CD14-positive monocyte (primary cell): Measurements from ENCODE around the gene ZFP36. TPM values are rescaled to one million over a fixed set of nuclear protein-coding genes. Genes with fewer than 3 reads are reported as not detected.

ENCODE experiments used
- DNase-seq, 3 donors: peaks; one replicate each; pipeline ENCODE4 v3.0.0-alpha.2; 2011 to 2022
- H2AFZ ChIP-seq: 2 replicates; pipeline ENCODE4 v1.6.0; 2012; ENCODE audit warnings: mild to moderate bottlenecking, low read depth, low read length, inconsistent platforms; ENCODE audit not compliant: insufficient read depth, poor library complexity, severe bottlenecking
- H3K27ac ChIP-seq, 2 donors: 1 replicate in 1 of 2; 2 replicates in 1 of 2; pipeline ENCODE4 v1.5.1; 2012 to 2013; ENCODE audit warnings: low read length in 2 of 2, control low read depth in 1 of 2, inconsistent platforms in 1 of 2, low read depth in 1 of 2, mild to moderate bottlenecking in 1 of 2
- H3K27me3 ChIP-seq, 2 donors: one replicate each; pipeline versions ENCODE4 v1.6.0 to v1.6.1; 2011 to 2013; ENCODE audit warnings: low read length in 2 of 2; ENCODE audit not compliant: control insufficient read depth in 2 of 2, insufficient read depth in 2 of 2
- H3K36me3 ChIP-seq, 2 donors: replicated peaks in 1 of 2; 1 replicate in 1 of 2; 2 replicates in 1 of 2; pipeline versions ENCODE4 v1.5.1 to v1.6.1; 2012 to 2013; ENCODE audit warnings: low read length in 2 of 2, control low read depth in 1 of 2, inconsistent platforms in 1 of 2, mild to moderate bottlenecking in 1 of 2; ENCODE audit not compliant: insufficient read depth in 2 of 2, control insufficient read depth in 1 of 2
- H3K4me1 ChIP-seq, 2 donors: 1 replicate in 1 of 2; 2 replicates in 1 of 2; pipeline versions ENCODE4 v1.5.1 to v1.6.1; 2012 to 2013; ENCODE audit warnings: low read length in 2 of 2, control low read depth in 1 of 2, inconsistent platforms in 1 of 2, mild to moderate bottlenecking in 1 of 2, moderate library complexity in 1 of 2; ENCODE audit not compliant: insufficient read depth in 2 of 2, control insufficient read depth in 1 of 2
- H3K4me2 ChIP-seq: replicated peaks from 2 replicates; pipeline ENCODE3; 2012; ENCODE audit warnings: low read length, moderate library complexity, mild to moderate bottlenecking; ENCODE audit not compliant: poor library complexity, severe bottlenecking; ENCODE audit errors: extremely low read depth
- H3K4me3 ChIP-seq, 3 experiments: fragments of 200-600 bp in 1 of 3; sonication (generic) in 1 of 3; replicated peaks in 1 of 3; 1 replicate in 2 of 3; 2 replicates in 1 of 3; pipeline ENCODE4 v1.5.1; 2011 to 2013; ENCODE audit warnings: low read length in 3 of 3, mild to moderate bottlenecking in 3 of 3, control low read depth in 2 of 3, low read depth in 2 of 3, inconsistent platforms in 1 of 3, moderate library complexity in 1 of 3
- H3K79me2 ChIP-seq: 2 replicates; pipeline ENCODE4 v1.6.0; 2012; ENCODE audit warnings: mild to moderate bottlenecking, control low read depth, inconsistent platforms, low read length, moderate library complexity; ENCODE audit not compliant: insufficient read depth
- H3K9ac ChIP-seq: 2 replicates; pipeline ENCODE4 v1.6.0; 2017; ENCODE audit warnings: low read length, mild to moderate bottlenecking; ENCODE audit not compliant: insufficient read depth, poor library complexity, severe bottlenecking
- H3K9me3 ChIP-seq, 2 donors: replicated peaks in 1 of 2; 1 replicate in 1 of 2; 2 replicates in 1 of 2; pipeline versions ENCODE4 v1.5.1 to v1.6.1; 2012 to 2013; ENCODE audit warnings: low read length in 2 of 2, control low read depth in 1 of 2; ENCODE audit not compliant: control insufficient read depth in 1 of 2, insufficient read depth in 1 of 2
- H4K20me1 ChIP-seq: 2 replicates; pipeline ENCODE4 v1.6.0; 2012; ENCODE audit warnings: mild to moderate bottlenecking, low read length, control low read depth, moderate library complexity; ENCODE audit not compliant: insufficient read depth
- H3K27ac Mint-ChIP-seq, 7 donors: one replicate each; pipeline ENCODE4 v1.8.0; 2020; ENCODE audit warnings: mild to moderate bottlenecking in 7 of 7, mixed read lengths in 7 of 7, moderate library complexity in 6 of 7, inconsistent platforms in 2 of 7
- H3K27me3 Mint-ChIP-seq, 3 donors: one replicate each; pipeline ENCODE4 v1.8.0; 2021 to 2022; ENCODE audit warnings: low read depth in 3 of 3, mild to moderate bottlenecking in 3 of 3, mixed read lengths in 3 of 3, moderate library complexity in 3 of 3, inconsistent platforms in 1 of 3
- H3K36me3 Mint-ChIP-seq, 2 donors: one replicate each; pipeline ENCODE4 v1.8.0; 2020; ENCODE audit warnings: mixed read lengths in 2 of 2, inconsistent platforms in 1 of 2, mild to moderate bottlenecking in 1 of 2
- H3K4me1 Mint-ChIP-seq: one replicate; pipeline ENCODE4 v1.8.0; 2020; ENCODE audit warnings: mild to moderate bottlenecking, mixed read lengths
- H3K4me3 Mint-ChIP-seq, 2 donors: one replicate each; pipeline ENCODE4 v1.8.0; 2020; ENCODE audit warnings: mild to moderate bottlenecking in 2 of 2, mixed read lengths in 2 of 2, moderate library complexity in 1 of 2
- H3K9me3 Mint-ChIP-seq, 7 donors: one replicate each; pipeline ENCODE4 v1.8.0; 2020 to 2022; ENCODE audit warnings: mixed read lengths in 7 of 7, mild to moderate bottlenecking in 6 of 7, moderate library complexity in 6 of 7, inconsistent platforms in 2 of 7
- whole genome bisulfite sequencing: methylation state at CpG from one replicate; pipeline ENCODE4 v1.1.5; 2013; ENCODE audit warnings: missing lambda C conversion rate; ENCODE audit not compliant: insufficient coverage; 5-methylcytosine and 5-hydroxymethylcytosine counted together
- intact Hi-C, 2 donors: fragments of 100-400 bp; cut with micrococcal nuclease; formaldehyde crosslinking; loops; one replicate each; pipeline versions ENCODE4 v1.15.0 to v1.15.1; 2023
- polyA plus RNA-seq, 3 donors: library from polyadenylated mRNA; depleted of rRNA in 1 of 3; unstranded in 2 of 3; stranded (reverse) in 1 of 3; fragments of 300-500 nt in 2 of 3; fragments of >200 nt in 1 of 3; fragmentation: Illumina TruSeq in 2 of 3; gene quantifications; 1 replicate in 2 of 3; 2 replicates in 1 of 3; pipeline ENCODE4 v1.2.3, GENCODE V29; 2012 to 2021
- TF ChIP-seq, protein P1 (sequence below): fragments of 200-600 bp; IDR thresholded peaks from one replicate; pipeline ENCODE4 v1.8.0; 2022; ENCODE audit warnings: antibody characterized with exemption, mild to moderate bottlenecking

ZFP36 gene
- polyA plus RNA-seq, 3 donors: 473 to 2,084 (median 632) TPM

- no peaks in the 10 kb centered on the region for H3K9me3 ChIP-seq
- peak within 1 kb of the TSS; percentile 89 to 100 (median 99) for H3K27ac Mint-ChIP-seq
- peak within 1 kb of the TSS; percentile 79 for H3K4me2 ChIP-seq
- H3K4me3 ChIP-seq: peak within 1 kb of the TSS; percentile 55 to 100 (median 95)
- peak within 1 kb of the TSS; percentile 98 for H3K9ac ChIP-seq
- H3K9me3 Mint-ChIP-seq: peaks cover 0 to 3% (median 0%) of the 10 kb centered on the region in 7 donors
- peaks cover 51% of the 10 kb centered on the region for H3K4me1 Mint-ChIP-seq
- peaks cover 36 to 40% of the 10 kb centered on the region in 2 donors for H3K4me1 ChIP-seq
- TF ChIP-seq, protein P1, sequence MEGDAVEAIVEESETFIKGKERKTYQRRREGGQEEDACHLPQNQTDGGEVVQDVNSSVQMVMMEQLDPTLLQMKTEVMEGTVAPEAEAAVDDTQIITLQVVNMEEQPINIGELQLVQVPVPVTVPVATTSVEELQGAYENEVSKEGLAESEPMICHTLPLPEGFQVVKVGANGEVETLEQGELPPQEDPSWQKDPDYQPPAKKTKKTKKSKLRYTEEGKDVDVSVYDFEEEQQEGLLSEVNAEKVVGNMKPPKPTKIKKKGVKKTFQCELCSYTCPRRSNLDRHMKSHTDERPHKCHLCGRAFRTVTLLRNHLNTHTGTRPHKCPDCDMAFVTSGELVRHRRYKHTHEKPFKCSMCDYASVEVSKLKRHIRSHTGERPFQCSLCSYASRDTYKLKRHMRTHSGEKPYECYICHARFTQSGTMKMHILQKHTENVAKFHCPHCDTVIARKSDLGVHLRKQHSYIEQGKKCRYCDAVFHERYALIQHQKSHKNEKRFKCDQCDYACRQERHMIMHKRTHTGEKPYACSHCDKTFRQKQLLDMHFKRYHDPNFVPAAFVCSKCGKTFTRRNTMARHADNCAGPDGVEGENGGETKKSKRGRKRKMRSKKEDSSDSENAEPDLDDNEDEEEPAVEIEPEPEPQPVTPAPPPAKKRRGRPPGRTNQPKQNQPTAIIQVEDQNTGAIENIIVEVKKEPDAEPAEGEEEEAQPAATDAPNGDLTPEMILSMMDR: no peak
- intact Hi-C loops: loop anchor here (2.0 to 10.0 kb wide), 3 partner anchors 57 to 92 kb away; partner anchors contain the start of gene EID2B (in 1 of the 2)
- H3K27ac ChIP-seq: peak within 1 kb of the TSS; percentile 94 to 100
- H4K20me1 ChIP-seq: peaks cover 30% of the 10 kb centered on the region
- peaks cover 60% of the 10 kb centered on the region for H3K79me2 ChIP-seq
- H3K27me3 ChIP-seq: no peaks in the 10 kb centered on the region
- peaks cover 0 to 5% (median 3%) of the 10 kb centered on the region in 3 donors for H3K27me3 Mint-ChIP-seq
- H2AFZ ChIP-seq: peak within 1 kb of the TSS; percentile 77
- peaks cover 4 to 18% of the 10 kb centered on the region in 2 donors for H3K36me3 ChIP-seq
- peak; percentile 97 for DNase-seq
- H3K4me3 Mint-ChIP-seq: peak within 1 kb of the TSS; percentile 97 to 98
- H3K36me3 Mint-ChIP-seq: peaks cover 16 to 23% of the 10 kb centered on the region in 2 donors
- under 1% methylated on average over 68 of the region's 68 CpGs for WGBS
These were observed 38.8 kb downstream of the ZFP36 start, which contains the start of gene SUPT5H for GRCh38 chr19:39445196-39446111. SUPT5H (plus strand) TSS chr19:39445582; CDS start chr19:39445891, 309 bp downstream.

DNA sequence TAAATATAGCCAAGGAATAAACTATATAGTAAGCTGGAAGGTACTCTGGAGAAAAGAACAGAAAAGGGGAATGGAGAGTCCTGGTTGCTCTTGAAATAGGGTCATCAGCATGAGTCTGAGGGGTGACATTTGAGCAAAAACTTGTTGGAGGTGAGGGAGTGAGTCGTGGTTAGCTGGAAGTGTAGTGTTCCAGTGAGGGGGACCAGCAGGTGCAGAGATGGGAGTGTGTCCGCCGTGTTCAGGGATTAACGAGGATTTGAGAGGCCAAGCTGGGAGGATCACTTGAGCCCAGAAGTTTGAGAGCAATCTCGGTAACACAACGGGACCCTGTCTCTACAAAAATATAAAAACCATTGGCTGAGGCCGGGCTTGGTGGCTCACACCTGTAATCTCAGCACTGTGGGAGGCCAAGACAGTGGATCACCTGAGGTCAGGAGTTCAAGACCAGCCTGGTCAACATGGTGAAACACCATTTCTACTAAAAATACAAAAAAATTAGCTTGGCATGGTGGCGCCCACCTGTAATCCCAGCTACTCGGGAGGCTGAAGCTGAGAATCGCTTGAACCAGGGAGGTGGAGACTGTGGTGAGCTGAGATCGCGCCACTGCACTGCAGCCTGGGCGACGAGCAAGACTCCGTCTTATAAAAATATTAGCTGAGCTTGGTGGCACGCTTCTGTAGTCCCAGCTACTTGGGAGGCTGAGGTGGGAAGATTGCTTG lies 39.9 kb downstream of the ZFP36 start:
- whole genome bisulfite sequencing: 89% methylated on average over 6 of the region's 16 CpGs
- TF ChIP-seq, protein P1: no peak
- intact Hi-C loops: loop anchor here (5.0 to 10.0 kb wide), 2 partner anchors 88 to 91 kb away; partner anchors contain the start of gene EID2B (in 1 of the 2)

More for the DNA sequence above, 39.9 kb downstream of the ZFP36 start:
- H3K9me3 Mint-ChIP-seq: peaks cover 0 to 3% (median 0%) of the 10 kb centered on the region in 7 donors
- H3K4me3 ChIP-seq: peak overlapping the region; percentile 55 to 100 (median 95)
- no peak for DNase-seq
- H3K79me2 ChIP-seq: peaks cover 70% of the 10 kb centered on the region
- H4K20me1 ChIP-seq: peaks cover 41% of the 10 kb centered on the region
- H3K27me3 ChIP-seq: no peaks in the 10 kb centered on the region
- peaks cover 4 to 27% of the 10 kb centered on the region in 2 donors for H3K36me3 ChIP-seq
- H3K27me3 Mint-ChIP-seq: peaks cover 0 to 3% (median 0%) of the 10 kb centered on the region in 3 donors
- peak overlapping the region; percentile 47 to 100 (median 97) for H3K27ac Mint-ChIP-seq
- peak overlapping the region; percentile 98 for H3K9ac ChIP-seq
- H3K4me1 Mint-ChIP-seq: peaks cover 51% of the 10 kb centered on the region
- peaks cover 36 to 40% of the 10 kb centered on the region in 2 donors for H3K4me1 ChIP-seq
- peak overlapping the region; percentile 79 for H3K4me2 ChIP-seq
- peaks cover 19 to 31% of the 10 kb centered on the region in 2 donors for H3K36me3 Mint-ChIP-seq
- no peaks in the 10 kb centered on the region for H3K9me3 ChIP-seq
- H2AFZ ChIP-seq: peak overlapping the region; percentile 77
- H3K27ac ChIP-seq: peak overlapping the region in 1 of 2 donors; percentile 100
- H3K4me3 Mint-ChIP-seq: peak overlapping the region; percentile 97 to 98
